ENCODE measurements around the gene INSYN2B.

Gene INSYN2B

DNA sequence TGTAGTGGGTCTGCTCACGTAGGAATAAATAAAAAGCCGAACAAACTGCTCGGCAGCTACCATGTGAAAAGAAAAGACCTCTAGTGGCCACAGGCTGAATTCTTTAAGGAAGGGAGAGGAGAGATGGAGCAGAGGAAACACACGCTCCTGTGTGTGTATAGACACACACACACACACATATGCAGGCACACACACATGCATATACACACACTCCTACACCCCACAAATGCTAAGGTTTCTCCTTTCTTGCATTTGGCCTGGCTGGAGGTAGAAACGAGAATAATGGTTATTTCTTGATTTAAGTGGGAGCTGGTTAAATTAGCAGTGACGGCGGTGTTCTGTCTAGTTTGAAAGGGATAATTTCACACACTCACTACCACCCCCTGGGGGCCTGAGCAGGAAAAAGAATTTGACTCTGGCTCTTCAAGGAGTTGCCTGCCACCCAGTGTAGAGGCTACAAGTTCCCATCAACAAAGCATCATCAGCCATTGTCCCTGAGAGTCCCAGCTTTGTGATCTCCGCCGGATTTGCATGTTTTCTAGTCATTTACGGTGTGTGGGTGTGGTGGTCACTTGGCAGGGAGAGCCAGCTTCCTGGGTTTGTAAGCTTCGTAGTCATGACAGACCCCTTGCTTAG, at the start of gene INSYN2B:
Gene INSYN2B, minus strand, starts transcription at position 78 of the 636 bp plus-strand sequence. CDS start 96,597 bp downstream, outside the sequence.
- no peak for FAIRE-seq

- no peak for FAIRE-seq
Measured at GRCh38 chr5:170028124-170028523, 47.8 kb upstream of the INSYN2B start.

GRCh38 chr5:170025853-170026252, 45.6 kb upstream of the INSYN2B start:
- FAIRE-seq = no peak

GRCh38 chr5:170021506-170021905, 41.2 kb upstream of the INSYN2B start:
- no peak for FAIRE-seq

- no peak for FAIRE-seq
Measured at GRCh38 chr5:170020423-170020822, 40.1 kb upstream of the INSYN2B start.

GRCh38 chr5:170012622-170013021, 32.3 kb upstream of the INSYN2B start:
- no peak for FAIRE-seq

DNA sequence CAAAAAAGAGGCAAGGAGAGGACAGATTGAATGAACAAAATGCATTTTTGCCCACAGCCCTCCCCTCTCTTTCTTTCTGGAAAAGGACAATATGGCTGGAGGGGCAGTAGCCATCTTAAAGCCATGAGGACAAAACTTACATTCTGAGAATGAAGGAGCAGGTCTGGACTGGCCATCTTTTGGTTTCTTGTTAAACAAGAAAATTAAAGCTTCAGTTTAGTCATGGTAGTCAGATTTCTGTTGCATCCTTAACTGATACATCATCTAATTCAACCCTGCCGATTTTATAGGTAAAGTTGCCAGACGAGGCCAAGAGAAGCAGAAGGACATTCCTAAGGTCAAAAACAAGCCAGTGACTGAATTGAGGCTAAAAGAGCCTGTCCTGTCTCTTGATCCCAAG, 31.5 kb upstream of the INSYN2B start:
- FAIRE-seq = no peak

GRCh38 chr5:170010595-170010994, 30.3 kb upstream of the INSYN2B start:
- no peak for FAIRE-seq

DNA sequence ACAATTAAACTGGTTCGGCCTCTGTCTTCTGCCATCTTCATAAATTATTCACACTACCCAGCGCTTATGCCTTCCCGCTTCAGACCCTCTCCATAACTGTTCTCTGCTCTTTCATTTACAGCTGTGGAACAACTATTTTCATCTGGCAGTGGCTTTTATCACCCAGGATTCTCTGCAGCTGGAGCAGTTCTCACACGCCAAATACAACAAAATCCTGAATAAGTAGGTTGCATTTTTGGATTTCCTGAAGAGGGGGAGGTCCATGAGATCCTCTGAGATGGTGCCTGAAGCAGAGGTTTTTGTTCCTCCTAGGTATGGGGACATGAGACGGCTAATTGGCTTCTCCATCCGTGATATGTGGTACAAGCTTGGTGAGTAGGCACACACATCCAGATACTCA, 28.1 kb upstream of the INSYN2B start:
- no peak for FAIRE-seq

DNA sequence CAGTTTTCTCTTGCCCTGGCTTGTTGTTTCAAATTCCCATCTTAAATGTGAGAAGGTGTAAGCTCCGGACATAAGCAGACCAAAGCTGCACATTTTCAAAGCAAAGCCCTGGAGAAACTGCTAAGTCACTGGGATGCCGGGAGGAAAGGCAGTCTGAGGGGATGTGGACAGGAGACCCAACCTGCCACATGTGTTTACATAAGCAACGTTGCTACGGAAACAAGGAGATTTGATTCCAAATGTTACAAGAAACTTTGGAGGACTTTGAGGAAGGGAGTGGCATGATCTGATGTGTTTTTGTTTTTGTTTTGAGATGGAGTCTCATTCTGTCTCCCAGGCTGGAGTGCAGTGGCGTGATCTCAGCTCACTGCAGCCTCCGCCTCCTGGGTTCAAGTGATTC, 25.7 kb upstream of the INSYN2B start:
- no peak for FAIRE-seq

- no peak for FAIRE-seq
Measured at GRCh38 chr5:170000155-170000554, 19.9 kb upstream of the INSYN2B start.

DNA sequence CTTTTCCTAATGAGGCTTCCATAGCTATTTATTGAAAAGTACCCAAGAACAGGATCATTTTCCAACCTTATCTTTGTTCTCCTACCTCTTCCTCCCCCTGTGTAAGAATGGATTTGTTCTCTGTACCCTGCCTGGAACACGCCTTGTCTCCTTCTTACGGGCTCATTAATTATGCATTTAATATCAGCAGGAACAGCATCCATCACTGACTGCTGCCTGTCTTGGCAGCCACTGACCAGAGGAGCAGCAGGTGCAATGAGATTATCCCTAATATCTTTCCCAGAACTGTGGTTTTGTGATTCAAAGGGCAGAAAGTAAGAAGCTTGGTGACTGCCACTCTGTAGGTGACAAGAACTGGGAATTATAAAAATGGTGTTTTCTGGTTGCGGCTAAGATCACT, 19.3 kb upstream of the INSYN2B start:
- no peak for FAIRE-seq

- FAIRE-seq = no peak
Measured at GRCh38 chr5:169997798-169998197, 17.5 kb upstream of the INSYN2B start.

- no peak for FAIRE-seq
Measured at GRCh38 chr5:169993485-169993790, 13.1 kb upstream of the INSYN2B start.

DNA sequence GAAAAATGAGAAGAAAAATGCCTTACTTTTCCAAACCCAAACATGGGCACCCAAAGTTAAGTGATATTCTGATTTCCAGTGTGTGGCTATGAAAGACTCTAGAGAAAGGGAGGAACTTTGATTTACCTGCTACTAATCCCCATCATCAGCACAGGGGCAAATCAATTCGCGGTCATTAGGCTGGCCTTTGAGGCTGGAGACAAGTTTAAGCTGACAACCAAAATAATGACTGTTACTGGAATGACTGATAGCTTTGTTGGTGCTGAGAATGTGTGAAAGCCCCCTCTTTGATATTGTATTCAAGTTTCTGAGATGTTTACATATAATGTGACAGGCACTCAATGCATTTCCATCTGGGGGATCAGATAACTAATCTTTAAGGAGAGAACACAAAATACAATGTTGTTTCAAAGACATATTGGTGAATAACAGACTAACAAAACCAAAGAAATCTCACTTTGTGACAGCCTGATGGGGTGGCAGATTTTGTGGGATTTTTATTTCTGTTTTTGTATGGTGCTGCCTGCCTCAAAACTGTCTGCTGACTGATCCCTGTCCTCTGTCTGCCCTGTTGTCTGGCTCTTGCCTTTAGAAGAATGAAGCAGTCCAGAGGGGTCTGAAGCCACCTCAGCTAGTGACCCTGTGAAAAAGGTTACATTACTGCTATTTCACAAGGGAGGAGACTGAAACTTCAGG, 12.6 kb upstream of the INSYN2B start:
- no peak for FAIRE-seq

GRCh38 chr5:169991115-169991869, 11.0 kb upstream of the INSYN2B start:
- FAIRE-seq = no peak

GRCh38 chr5:169989365-169989764, 9.1 kb upstream of the INSYN2B start:
- no peak for FAIRE-seq

DNA sequence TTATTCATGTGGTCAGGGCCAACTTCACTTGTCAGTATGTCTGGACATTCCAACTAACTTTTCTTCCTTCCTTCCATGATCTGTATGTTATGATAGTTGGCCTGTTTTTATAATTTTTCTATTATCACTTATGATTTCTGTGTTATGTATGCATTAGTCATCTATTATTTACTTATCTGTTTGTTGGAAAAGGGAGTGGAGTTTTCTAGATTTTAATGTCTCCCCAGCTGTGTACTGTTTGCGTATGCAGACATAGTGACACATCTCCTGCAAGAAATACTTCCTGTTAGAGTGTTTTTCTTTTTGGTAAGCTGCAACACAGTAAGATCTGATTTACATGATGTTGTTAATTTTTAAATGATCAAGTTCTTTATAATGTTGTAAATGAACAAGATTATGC, 8.7 kb upstream of the INSYN2B start:
- FAIRE-seq = no peak

DNA sequence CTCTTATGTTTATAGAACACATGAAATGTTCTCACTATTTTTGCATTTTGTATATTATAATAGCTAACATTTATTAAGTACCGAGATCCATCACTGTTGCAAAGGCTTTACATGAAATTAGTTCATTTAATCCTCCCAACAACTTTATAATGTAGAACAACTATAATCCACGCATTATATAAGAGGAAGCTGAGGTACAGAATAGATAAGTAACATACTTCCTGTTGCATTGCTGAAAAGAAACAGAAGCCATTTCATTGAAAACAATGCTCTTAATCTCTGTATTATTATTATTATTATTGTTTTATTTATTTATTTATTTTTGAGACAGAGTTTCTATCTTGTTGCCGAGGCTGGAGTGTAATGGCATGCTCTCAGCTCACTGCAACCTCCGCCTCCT, 7.9 kb upstream of the INSYN2B start:
- FAIRE-seq = no peak

DNA sequence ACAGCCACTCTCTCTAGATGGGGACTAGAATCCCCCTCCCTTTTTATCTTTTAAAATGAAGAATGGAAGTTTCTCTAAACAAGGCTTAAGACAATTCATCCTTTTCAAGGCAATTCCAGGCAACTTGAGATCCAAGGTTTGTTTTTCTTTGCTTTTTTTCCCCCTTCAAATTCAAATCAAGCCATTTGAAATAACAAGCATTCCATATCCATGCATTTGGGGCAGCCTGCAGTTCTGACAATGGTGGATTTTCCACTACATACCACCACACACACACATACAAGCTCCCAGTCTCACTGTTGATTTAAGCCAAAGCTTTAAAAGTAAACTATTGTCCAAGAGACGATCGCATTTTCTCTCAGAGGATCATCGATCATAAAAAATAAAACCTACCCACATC, 424 bp downstream of the INSYN2B start:
- FAIRE-seq = no peak

DNA sequence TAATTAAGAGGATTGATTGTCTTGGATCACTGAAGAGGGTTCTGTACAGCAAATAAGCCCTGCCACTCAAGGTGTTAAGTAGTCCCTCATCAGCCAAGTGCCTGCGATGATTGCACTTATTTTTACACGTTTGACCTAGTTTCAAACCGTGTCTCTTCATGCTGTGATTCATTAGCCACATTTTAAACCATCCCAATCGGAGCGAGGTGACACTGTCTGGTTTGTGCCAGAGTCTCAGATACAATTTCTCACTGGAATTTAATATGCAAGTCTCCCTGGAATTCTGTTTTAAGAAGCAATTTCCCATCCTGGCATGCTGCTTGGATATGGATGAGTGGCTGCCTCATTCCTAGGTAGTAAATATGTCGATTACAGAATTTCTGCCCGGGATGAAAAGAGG, 1.6 kb downstream of the INSYN2B start:
- FAIRE-seq = no peak

DNA sequence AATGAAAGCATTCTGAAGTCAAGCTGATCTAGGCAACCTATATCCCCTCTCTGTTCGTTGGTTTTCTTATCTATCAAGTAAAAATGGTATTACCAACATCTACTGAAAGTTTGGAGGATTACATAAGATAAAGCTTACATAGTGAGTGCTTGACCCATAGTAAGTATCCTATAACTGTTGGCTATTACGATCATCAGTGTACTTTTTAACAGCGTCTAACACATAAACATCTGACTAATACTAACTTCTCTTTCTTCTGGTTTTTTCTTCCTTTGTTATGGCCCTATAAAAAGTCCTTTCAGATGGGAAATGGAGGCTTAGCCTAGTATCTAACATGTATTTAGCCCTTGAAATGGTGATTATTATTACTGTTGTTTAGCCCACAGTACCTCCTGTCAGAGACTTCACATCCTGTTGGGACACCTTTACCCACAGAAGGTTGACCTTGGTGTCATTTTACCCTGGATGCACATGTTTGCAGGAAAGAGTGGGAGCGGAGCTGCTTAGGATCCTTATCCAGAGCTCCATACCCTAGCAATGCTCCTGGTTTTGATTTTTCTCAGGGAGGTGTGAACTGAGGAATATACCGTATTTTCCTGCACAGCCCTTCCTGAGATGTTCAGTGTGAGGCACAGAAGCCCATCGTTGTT, 6.0 kb downstream of the INSYN2B start:
- FAIRE-seq = no peak

DNA sequence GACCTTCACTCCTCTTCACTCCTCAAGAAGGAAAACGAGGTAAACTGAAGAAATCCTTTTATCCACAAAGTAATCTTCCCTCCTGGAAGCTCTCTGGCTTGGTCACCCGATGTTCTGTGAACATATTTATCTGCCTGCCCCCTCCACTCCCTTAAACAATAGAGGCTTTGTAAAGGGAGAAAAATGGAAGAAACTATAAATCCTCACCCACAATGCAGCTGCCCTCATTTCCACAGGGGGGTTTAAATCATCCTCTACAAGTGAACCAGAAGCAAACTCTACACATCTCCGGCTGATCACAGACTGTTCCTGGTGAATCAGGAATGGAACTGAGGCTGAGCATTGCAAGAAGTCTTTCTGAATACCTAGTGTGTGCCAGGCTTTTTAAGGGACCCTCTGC, 7.2 kb downstream of the INSYN2B start:
- FAIRE-seq = no peak

GRCh38 chr5:169971780-169972179, 8.5 kb downstream of the INSYN2B start:
- FAIRE-seq = no peak

Data from A204.1 (cell line).